GM23248 (cell line): Measurements from ENCODE around the gene SPATS1.

ENCODE experiments used
- EZH2 ChIP-seq: fragments of 200-600 bp; sonication (generic); IDR thresholded peaks from 2 replicates; pipeline ENCODE4 v1.6.1; 2018; ENCODE audit warnings: antibody characterized with exemption, mild to moderate bottlenecking; ENCODE audit not compliant: insufficient read depth, poor library complexity, severe bottlenecking
- EZH2phosphoT487 ChIP-seq: fragments of 200-600 bp; sonication (generic); IDR thresholded peaks from 2 replicates; pipeline ENCODE4 v1.6.1; 2018; ENCODE audit warnings: antibody characterized with exemption, moderate library complexity, mild to moderate bottlenecking, low read depth; ENCODE audit not compliant: insufficient read depth

DNA sequence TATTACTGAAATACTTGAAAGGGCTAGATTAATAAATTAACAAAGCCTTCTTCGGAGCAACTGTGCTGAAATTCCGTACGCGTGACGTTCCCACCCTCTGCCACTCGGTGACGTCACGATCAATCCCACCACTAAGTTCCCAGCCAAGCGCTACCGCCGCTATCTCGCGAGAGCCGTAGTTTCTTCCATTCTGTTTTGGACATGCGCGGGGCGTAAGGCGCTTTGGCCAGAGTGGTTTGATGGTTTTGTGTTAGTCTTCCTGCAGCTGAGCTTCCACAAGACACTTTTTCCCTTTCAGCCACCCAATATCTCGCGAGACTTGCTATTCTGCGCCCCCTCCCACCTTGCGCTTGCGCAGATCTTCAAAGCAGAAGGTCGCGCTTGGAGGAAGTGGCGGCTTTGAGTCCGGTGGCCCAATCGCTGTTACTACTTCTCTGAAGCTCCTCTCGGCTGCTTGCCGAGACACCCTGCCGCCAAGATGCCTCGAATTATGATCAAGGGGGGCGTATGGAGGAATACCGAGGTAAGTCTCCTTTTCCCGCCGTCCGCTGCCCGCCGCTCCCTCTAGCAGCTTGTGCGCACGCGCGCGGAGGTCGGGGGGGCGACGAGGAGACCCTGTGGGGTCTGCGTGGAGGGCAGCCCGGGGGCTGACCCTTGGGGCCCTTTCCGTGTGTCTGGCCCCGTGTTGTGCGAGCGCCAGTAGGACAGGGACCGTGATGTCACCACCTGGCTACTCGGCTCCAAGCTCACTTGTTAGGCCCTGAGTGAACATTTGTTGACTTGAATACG is 45.1 kb downstream of the SPATS1 start, which contains the start of gene CDC5L:
- no peak for TF ChIP-seq EZH2phosphoT487
- TF ChIP-seq EZH2: no peak
